SK-N-SH (cell line): ENCODE results near the gene GASK1A.

ENCODE experiments used
- EP300 ChIP-seq, 2 experiments: IDR thresholded peaks; 2 replicates each; pipeline versions ENCODE4 v1.4.0 to v1.6.1; 2012; ENCODE audit warnings: borderline replicate concordance in 1 of 2, low read depth in 1 of 2, low read length in 1 of 2
- MAX ChIP-seq: IDR thresholded peaks from 2 replicates; pipeline ENCODE4 v1.4.0; 2012; ENCODE audit warnings: low read depth
- NRF1 ChIP-seq: IDR thresholded peaks from 2 replicates; pipeline ENCODE4 v1.6.1; 2012; ENCODE audit warnings: low read depth, mild to moderate bottlenecking, low read length
- POLR2AphosphoS5 ChIP-seq: IDR thresholded peaks from 2 replicates; pipeline ENCODE4 v1.6.1; 2012; ENCODE audit warnings: low read depth, low read length
- SMC3 ChIP-seq: IDR thresholded peaks from 2 replicates; pipeline ENCODE4 v1.6.1; 2012; ENCODE audit warnings: low read depth, low read length, improper control_type of control experiment
- USF1 ChIP-seq: IDR thresholded peaks from 2 replicates; pipeline ENCODE4 v1.4.0; 2012; ENCODE audit warnings: low read depth, borderline replicate concordance
- USF2 ChIP-seq: fragments of 150-350 bp; IDR thresholded peaks from 2 replicates; pipeline ENCODE4 v1.6.1; 2017; ENCODE audit warnings: antibody characterized with exemption, low read length, low read depth, borderline replicate concordance
- YY1 ChIP-seq: IDR thresholded peaks from 2 replicates; pipeline ENCODE4 v1.4.0; 2012; ENCODE audit warnings: low read depth, mild to moderate bottlenecking
- ZBTB33 ChIP-seq: IDR thresholded peaks from 2 replicates; pipeline ENCODE4 v1.4.0; 2012; ENCODE audit warnings: low read depth, borderline replicate concordance
- TF ChIP-seq, protein P1 (sequence below): fragments of 200-600 bp; sonication (generic); IDR thresholded peaks from 2 replicates; pipeline ENCODE4 v1.6.1; 2017; ENCODE audit warnings: antibody characterized with exemption, mild to moderate bottlenecking, moderate library complexity

GRCh38 chr3:43095370-43095769 is 116.3 kb downstream of the GASK1A start:
- TF ChIP-seq, protein P1, sequence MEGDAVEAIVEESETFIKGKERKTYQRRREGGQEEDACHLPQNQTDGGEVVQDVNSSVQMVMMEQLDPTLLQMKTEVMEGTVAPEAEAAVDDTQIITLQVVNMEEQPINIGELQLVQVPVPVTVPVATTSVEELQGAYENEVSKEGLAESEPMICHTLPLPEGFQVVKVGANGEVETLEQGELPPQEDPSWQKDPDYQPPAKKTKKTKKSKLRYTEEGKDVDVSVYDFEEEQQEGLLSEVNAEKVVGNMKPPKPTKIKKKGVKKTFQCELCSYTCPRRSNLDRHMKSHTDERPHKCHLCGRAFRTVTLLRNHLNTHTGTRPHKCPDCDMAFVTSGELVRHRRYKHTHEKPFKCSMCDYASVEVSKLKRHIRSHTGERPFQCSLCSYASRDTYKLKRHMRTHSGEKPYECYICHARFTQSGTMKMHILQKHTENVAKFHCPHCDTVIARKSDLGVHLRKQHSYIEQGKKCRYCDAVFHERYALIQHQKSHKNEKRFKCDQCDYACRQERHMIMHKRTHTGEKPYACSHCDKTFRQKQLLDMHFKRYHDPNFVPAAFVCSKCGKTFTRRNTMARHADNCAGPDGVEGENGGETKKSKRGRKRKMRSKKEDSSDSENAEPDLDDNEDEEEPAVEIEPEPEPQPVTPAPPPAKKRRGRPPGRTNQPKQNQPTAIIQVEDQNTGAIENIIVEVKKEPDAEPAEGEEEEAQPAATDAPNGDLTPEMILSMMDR, result no peak
- no peak for TF ChIP-seq ZBTB33
- no peak for TF ChIP-seq MAX
- no peak for TF ChIP-seq SMC3
- TF ChIP-seq YY1, result no peak
- TF ChIP-seq EP300 (IDR thresholded peaks at IDR 0.05; ENCODE audit: borderline replicate concordance in 1 of 2, low read depth in 1 of 2, low read length in 1 of 2), result no peak
- TF ChIP-seq NRF1, result no peak
- TF ChIP-seq POLR2AphosphoS5, result no peak
- no peak for TF ChIP-seq USF1
- TF ChIP-seq USF2, result no peak
